GM12873 (cell line): Measurements from ENCODE around the gene CRB2.

Experiments used
- TF ChIP-seq, protein P1 (sequence below): IDR thresholded peaks from 2 replicates; pipeline ENCODE4 v1.5.1; 2012; ENCODE audit warnings: low read depth, mild to moderate bottlenecking, moderate library complexity, low read length, control low read depth; ENCODE audit not compliant: insufficient read depth; ENCODE audit errors: missing control alignments

Gene CRB2

DNA sequence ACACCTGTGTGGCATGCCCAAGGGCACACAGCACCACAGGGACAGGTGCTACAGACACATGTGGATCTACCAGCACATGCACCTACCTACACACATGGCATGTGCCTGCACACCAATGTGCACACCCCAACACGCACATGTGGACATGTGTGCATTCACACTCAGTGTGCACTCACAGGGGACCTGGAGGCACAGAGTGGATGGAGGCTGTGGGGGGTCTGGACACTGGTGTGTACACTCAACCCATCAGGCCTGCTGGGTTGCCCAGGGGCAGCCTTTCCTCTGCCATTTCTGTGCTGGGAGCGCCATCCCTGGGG is 1.7 kb downstream of the CRB2 start:
- TF ChIP-seq, protein P1, sequence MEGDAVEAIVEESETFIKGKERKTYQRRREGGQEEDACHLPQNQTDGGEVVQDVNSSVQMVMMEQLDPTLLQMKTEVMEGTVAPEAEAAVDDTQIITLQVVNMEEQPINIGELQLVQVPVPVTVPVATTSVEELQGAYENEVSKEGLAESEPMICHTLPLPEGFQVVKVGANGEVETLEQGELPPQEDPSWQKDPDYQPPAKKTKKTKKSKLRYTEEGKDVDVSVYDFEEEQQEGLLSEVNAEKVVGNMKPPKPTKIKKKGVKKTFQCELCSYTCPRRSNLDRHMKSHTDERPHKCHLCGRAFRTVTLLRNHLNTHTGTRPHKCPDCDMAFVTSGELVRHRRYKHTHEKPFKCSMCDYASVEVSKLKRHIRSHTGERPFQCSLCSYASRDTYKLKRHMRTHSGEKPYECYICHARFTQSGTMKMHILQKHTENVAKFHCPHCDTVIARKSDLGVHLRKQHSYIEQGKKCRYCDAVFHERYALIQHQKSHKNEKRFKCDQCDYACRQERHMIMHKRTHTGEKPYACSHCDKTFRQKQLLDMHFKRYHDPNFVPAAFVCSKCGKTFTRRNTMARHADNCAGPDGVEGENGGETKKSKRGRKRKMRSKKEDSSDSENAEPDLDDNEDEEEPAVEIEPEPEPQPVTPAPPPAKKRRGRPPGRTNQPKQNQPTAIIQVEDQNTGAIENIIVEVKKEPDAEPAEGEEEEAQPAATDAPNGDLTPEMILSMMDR, result no peak

DNA sequence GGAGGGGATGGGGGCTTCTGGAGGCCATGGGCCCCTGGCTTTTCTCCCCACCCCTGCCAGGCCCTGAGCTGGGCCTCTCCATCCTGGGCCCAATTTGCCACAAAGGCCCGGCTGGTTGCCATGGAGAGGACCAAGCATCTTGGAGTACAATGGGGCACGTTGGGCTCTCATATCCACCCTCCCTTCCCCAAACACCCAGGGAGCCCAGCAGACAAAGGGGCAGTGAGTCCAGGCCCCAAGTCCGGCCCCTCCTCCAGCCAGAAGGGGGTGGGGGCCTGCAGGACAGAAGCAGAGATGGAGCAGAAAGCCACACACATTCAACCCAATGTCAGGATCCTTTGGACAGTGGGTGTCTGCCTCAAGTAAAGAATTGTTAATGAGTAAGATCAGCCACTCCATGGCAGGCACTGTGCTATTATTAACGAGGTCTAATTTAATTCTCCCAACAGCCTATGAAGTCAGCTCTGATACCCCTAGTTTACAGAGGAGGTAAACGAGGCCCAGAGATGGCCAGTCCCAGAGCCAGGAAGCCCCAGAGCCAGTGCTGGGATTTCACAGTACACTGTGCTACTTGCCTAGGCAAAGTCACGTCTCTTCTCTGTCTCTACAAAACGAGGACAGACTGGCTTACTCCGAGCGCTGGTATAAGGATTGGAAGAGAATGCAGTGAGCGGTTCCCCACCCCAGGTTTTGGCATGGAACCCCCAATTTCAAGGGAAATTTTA is 2.3 kb downstream of the CRB2 start:
- TF ChIP-seq, protein P1, result no peak

DNA sequence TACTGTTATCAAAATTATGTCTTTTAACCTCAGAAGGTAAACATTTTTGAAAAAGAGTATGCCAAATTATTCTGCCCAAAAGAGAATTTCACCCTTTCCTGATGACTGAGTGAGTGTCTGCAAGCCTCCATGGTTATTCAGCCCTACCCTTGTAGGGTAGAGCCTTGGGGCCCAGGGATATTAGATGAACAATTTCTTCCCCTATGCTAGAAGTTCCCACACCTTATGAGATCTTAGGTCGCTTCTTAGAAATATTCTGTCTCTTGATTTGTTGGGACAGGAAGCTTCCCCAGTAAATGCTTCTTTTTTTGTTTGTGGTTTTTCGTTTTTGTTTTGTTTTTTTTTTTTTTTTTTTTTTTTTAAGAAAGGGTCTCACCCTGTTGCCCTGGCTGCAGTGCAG is 3.1 kb downstream of the CRB2 start:
- TF ChIP-seq, protein P1, result no peak

DNA sequence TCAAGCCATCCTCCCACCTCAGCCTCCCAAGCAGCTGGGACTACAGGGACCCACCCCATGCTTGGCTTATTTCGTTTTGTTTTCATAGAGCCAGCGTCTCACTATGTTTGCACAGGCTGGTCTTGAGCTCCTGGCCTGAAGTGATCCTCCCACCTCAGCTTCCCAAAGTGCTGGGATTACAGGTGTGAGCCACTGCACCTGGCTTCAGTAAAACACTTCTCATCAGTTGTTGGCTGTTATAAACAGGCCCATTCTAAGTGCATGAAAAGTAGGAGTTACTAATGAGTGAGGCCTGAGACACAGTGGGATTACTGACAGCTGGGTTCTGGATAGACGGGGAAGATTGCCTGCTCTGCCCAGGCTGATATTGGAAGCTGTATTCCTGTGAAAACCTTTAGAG is 3.5 kb downstream of the CRB2 start:
- TF ChIP-seq, protein P1, result no peak

DNA sequence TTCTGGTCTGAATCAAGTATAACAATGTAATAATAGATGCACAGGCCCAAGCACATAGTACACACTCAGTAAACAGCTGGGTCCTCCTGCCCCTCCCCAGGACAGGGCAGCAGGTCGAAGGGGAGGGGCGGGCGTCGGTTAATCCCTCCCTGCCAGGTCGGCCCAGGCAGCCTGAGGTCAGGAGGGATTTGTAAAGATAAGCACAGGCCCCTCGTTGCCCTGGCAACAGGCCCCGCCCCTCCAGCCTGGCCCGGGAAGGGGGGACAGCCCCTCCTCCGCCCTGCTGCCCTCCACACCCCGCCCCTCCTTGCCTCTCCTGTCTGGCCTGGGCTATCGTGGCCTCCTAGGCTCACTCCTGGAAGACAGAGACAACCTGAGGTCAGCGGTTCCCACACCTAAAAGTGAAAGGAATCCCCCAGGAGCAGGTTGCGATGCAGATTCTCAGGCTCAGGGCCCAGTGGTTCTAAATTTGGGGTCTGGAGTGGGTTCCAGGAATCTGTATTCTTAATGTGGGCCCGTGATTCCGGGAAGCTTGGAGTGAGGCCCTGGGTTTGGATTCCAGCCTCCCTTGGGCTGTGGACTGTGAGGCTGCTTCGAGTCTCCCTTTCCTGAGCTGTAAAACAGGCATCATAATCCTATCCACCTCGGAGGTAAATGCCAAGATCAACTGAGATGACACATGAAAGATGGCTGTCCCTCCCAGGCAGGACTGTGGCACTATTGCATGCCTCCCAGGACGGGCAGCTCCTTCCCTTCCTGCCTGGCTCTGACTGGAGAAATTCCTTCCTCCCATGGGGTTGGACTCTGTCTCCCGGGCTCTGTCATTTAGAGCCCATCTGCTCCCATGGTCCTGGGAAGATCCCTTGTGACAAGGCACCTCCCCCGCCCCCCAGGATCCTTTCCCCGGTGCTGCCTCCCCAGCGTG is 4.4 kb downstream of the CRB2 start:
- TF ChIP-seq, protein P1, result no peak

DNA sequence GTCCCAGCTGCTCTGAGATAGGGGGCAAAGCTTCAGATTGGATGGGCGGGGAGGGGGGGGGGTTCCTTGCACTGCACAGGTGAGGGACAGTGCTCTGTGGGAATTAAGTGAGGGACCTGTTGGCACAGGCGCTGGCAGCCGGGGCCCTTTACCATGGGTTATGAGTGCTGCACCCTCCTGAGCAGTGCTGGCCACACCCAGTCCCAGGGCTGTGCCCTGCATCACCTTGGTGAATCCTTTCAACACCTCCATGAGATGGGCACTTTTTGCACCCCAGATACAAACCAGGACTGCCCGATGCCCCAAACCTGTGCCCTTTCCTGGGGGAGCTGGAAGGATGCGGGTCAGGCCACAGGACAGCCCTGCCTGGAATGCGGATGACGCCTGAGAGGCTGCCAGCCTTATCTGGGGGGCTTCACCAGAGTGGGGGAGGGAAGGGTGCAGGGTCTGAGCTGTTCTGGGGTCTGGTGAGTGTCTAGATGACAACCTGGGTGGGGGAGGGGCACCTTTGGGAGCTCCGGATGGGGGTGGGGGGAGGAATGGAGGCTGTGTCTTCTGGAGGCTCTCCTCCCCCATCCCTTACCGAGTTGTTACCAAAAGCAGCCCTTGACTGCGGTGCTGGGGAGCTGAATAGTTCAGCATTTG is 5.2 kb downstream of the CRB2 start:
- TF ChIP-seq, protein P1, result no peak
